OCI-LY3 (cell line): ENCODE results near the gene FNDC3A.

Experiments
- H2AFZ ChIP-seq: fragments of 200-600, 300-600 bp; shearing (Covaris generic); 2 replicates; pipeline ENCODE4 v1.6.0; 2014; ENCODE audit warnings: antibody characterized with exemption, low read depth, low read length
- H3K27ac ChIP-seq: fragments of 200-600, 300-600 bp; sonication (generic); 2 replicates; pipeline ENCODE4 v1.5.1; 2014; ENCODE audit warnings: mild to moderate bottlenecking, low read length, moderate library complexity, mixed read lengths
- H3K27me3 ChIP-seq: fragments of 200-600, 300-600 bp; sonication (generic); 2 replicates; pipeline ENCODE4 v1.6.1; 2014; ENCODE audit warnings: low read depth, low read length, mixed read lengths
- H3K36me3 ChIP-seq: fragments of 200-600, 300-600 bp; sonication (generic); replicated peaks from 2 replicates; pipeline ENCODE3; 2014; ENCODE audit warnings: low read depth, low read length, mixed read lengths
- H3K4me1 ChIP-seq: fragments of 300-600, 200-600 bp; sonication (generic); 2 replicates; pipeline ENCODE4 v1.6.1; 2014; ENCODE audit warnings: low read length, mixed read lengths
- H3K4me2 ChIP-seq: fragments of 200-600, 300-600 bp; sonication (generic); 2 replicates; pipeline ENCODE4 v1.6.1; 2014; ENCODE audit warnings: low read length, mixed read lengths
- H3K4me3 ChIP-seq: fragments of 300-600, 200-600 bp; sonication (generic); 2 replicates; pipeline ENCODE4 v1.5.1; 2014; ENCODE audit warnings: antibody characterized with exemption, mild to moderate bottlenecking, low read length, moderate library complexity
- H3K79me2 ChIP-seq: fragments of 300-600, 200-600 bp; shearing (Covaris generic); 2 replicates; pipeline ENCODE4 v1.6.1; 2014; ENCODE audit warnings: mild to moderate bottlenecking, low read length, mixed read lengths
- H3K9ac ChIP-seq: fragments of 300-600, 200-600 bp; shearing (Covaris generic); 2 replicates; pipeline ENCODE4 v1.6.0; 2014; ENCODE audit warnings: mild to moderate bottlenecking, low read length, moderate library complexity
- H3K9me3 ChIP-seq: fragments of 200-600, 300-600 bp; shearing (Covaris generic); 2 replicates; pipeline ENCODE4 v1.6.1; 2014; ENCODE audit warnings: low read length, mixed read lengths; ENCODE audit not compliant: insufficient read depth
- H4K20me1 ChIP-seq: fragments of 200-600, 300-600 bp; sonication (generic); 2 replicates; pipeline ENCODE4 v1.6.1; 2016; ENCODE audit warnings: low read length, mixed read lengths; ENCODE audit not compliant: insufficient read depth
- EZH2phosphoT487 ChIP-seq: fragments of 200-600 bp; shearing (Covaris generic); IDR thresholded peaks from 2 replicates; pipeline ENCODE4 v1.6.1; 2018; ENCODE audit warnings: antibody characterized with exemption, mixed run types, low read depth
- TF ChIP-seq, protein P1 (sequence below): fragments of 200-600, 300-600 bp; sonication (generic); IDR thresholded peaks from 2 replicates; pipeline ENCODE4 v1.5.1; 2014; ENCODE audit warnings: antibody characterized with exemption, low read length, low read depth

Gene FNDC3A

DNA sequence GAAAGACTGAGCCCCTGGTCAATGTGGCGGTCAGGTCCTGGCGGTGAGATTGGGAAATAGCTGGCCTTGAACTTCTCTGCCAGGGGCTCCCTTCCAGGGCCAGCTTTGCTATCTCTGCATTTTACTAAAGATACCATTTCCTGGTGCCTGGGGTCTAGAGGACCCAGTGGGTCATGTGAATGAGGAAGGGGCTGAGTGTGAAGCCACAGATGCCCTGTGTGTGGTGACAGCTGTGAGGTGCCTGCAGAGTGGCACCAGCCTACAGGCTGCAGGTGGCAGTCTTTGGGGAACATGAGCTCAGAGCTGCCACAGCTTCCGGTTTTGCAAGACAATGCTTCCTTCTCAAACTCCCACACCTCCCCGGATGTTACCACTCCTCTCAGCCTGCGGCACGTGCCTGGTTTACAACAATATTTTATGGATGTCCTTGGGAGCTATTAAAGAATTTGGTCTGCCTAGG is 239.2 kb downstream of the FNDC3A start:
- Histone ChIP-seq H3K27me3 (no peaks in the 10 kb centered on the region), H3K4me2 (no peak overlapping the region), H3K79me2 (no peaks in the 10 kb centered on the region), H3K4me3 (no peak overlapping the region), H3K9me3 (no peaks in the 10 kb centered on the region), H3K4me1 (peaks cover 10% of the 10 kb centered on the region), H3K27ac (no peak overlapping the region), H3K9ac (no peak overlapping the region), H2AFZ (peak overlapping the region; percentile 57), H3K36me3 (peaks cover 9% of the 10 kb centered on the region), H4K20me1 (no peaks in the 10 kb centered on the region)
- TF ChIP-seq EZH2phosphoT487 = no peak
- TF ChIP-seq, protein P1, sequence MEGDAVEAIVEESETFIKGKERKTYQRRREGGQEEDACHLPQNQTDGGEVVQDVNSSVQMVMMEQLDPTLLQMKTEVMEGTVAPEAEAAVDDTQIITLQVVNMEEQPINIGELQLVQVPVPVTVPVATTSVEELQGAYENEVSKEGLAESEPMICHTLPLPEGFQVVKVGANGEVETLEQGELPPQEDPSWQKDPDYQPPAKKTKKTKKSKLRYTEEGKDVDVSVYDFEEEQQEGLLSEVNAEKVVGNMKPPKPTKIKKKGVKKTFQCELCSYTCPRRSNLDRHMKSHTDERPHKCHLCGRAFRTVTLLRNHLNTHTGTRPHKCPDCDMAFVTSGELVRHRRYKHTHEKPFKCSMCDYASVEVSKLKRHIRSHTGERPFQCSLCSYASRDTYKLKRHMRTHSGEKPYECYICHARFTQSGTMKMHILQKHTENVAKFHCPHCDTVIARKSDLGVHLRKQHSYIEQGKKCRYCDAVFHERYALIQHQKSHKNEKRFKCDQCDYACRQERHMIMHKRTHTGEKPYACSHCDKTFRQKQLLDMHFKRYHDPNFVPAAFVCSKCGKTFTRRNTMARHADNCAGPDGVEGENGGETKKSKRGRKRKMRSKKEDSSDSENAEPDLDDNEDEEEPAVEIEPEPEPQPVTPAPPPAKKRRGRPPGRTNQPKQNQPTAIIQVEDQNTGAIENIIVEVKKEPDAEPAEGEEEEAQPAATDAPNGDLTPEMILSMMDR = peak; percentile 27; the same call in 1 of the 2 replicates

DNA sequence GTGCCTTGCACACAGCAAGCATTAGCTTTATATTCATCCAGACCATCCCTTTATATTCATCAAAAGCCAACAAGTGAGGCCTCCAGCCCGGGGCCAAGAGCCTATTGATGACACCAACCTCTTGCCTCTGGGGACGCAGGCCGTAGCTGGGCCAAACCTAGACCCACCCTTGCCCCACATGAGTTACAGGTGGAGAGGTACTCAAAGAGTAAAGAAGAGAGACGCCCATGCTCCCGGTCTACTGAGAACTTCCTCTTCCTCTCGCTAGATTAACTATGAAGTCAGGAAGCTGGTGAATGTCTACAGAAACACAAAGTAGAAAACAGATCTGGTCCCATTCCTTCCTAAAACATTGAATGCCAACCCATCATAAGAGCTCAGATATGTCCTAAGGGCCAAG is 240.6 kb downstream of the FNDC3A start:
- TF ChIP-seq, protein P1 = no peak
- TF ChIP-seq EZH2phosphoT487 = no peak
- no peak overlapping the region for H3K9ac ChIP-seq
- H3K79me2 ChIP-seq = no peaks in the 10 kb centered on the region
- no peak overlapping the region for H3K4me2 ChIP-seq
- H4K20me1 ChIP-seq = no peaks in the 10 kb centered on the region
- peaks cover 10% of the 10 kb centered on the region for H3K4me1 ChIP-seq
- H3K9me3 ChIP-seq = no peaks in the 10 kb centered on the region
- no peak overlapping the region for H2AFZ ChIP-seq
- no peak overlapping the region for H3K27ac ChIP-seq
- H3K36me3 ChIP-seq = peaks cover 9% of the 10 kb centered on the region
- no peak overlapping the region for H3K4me3 ChIP-seq
- no peaks in the 10 kb centered on the region for H3K27me3 ChIP-seq

DNA sequence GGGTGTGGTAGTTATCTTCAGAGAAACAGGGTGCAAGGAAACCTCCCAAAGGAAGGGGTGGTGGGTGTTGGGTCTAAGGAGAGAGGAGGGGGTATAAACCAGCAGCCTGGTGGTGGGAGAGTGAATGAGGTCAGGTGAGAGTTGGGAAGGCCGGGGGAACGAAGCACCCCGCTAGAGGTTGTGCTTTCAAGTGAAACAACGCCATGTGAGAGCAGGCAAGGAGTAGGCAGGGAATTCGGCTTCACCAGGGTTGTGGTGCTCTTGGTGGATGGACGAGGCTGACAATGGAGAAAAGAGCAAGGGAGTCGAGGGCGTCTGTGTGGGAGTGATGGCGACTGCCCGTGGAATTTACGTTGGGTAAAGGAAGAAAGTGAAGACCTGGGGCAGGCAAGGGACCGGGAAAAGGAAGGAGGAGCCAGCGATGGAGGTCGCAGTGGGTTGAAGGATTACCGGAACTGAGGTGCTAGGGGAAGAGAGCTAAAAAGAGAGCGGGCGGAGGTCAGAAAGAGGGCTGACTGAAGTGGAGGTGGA is 242.3 kb downstream of the FNDC3A start:
- no peaks in the 10 kb centered on the region for H3K36me3 ChIP-seq
- H3K4me2 ChIP-seq = no peak overlapping the region
- no peaks in the 10 kb centered on the region for H3K9me3 ChIP-seq
- H3K9ac ChIP-seq = no peak overlapping the region
- H3K4me3 ChIP-seq = no peak overlapping the region
- no peak for TF ChIP-seq EZH2phosphoT487
- TF ChIP-seq, protein P1 = no peak
- H3K4me1 ChIP-seq = peaks cover 10% of the 10 kb centered on the region
- H4K20me1 ChIP-seq = no peaks in the 10 kb centered on the region
- no peak overlapping the region for H3K27ac ChIP-seq
- peaks cover 5% of the 10 kb centered on the region; the same call in 1 of the 2 replicates for H3K27me3 ChIP-seq
- H2AFZ ChIP-seq = no peak overlapping the region
- H3K79me2 ChIP-seq = no peaks in the 10 kb centered on the region

DNA sequence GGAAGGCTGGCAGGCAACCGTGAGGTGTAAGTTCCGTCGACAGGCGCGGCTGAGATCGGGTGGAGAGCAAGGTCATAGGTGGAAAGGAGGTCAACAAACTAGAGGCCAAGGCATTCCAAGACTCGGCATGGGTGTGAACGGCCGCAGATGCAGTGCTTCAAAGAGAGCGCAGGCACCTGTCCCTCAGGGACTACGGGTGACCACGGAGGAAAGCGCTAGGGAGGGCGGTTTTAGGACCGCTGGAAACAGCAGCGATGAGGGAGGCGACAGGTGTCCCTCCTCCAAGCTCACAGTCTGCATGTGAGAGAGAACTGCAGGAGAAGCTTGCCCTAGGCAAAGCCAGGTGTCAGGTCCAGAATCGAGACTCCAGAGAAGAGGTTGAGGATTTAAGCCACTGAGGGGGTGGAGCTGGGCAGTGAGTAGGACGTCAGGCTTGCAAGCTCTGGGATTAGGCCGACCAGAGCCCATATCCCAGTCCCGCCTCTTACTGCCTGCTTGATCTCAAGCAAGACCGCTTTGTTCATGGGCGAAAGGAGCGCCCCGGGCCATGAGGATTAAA is 242.9 kb downstream of the FNDC3A start:
- no peak overlapping the region for H3K4me3 ChIP-seq
- H3K79me2 ChIP-seq = no peaks in the 10 kb centered on the region
- H2AFZ ChIP-seq = no peak overlapping the region
- H3K9me3 ChIP-seq = no peaks in the 10 kb centered on the region
- H3K27ac ChIP-seq = no peak overlapping the region
- H4K20me1 ChIP-seq = no peaks in the 10 kb centered on the region
- H3K9ac ChIP-seq = no peak overlapping the region
- H3K27me3 ChIP-seq = peaks cover 6% of the 10 kb centered on the region; the same call in 1 of the 2 replicates
- H3K4me1 ChIP-seq = peaks cover 10% of the 10 kb centered on the region
- TF ChIP-seq, protein P1 = no peak
- no peak for TF ChIP-seq EZH2phosphoT487
- no peak overlapping the region for H3K4me2 ChIP-seq
- no peaks in the 10 kb centered on the region for H3K36me3 ChIP-seq
